GM18907 (cell line): ENCODE measurements around the gene LRGUK.
A peak's percentile ranks its signal among the peaks of the same experiment; 100 is the strongest.
"Not testable (repeated sequence)": the region's sequence is repeated elsewhere in the genome, so short reads cannot be mapped to it uniquely, and the experiment has no call there.

Experiments
- ATAC-seq: cut with Tn5 transposase; IDR thresholded peaks from one replicate; pipeline ENCODE4 v1.9.1; 2021; ENCODE audit warnings: mild to moderate bottlenecking, moderate library complexity; ENCODE audit not compliant: unreplicated experiment

Gene LRGUK

DNA sequence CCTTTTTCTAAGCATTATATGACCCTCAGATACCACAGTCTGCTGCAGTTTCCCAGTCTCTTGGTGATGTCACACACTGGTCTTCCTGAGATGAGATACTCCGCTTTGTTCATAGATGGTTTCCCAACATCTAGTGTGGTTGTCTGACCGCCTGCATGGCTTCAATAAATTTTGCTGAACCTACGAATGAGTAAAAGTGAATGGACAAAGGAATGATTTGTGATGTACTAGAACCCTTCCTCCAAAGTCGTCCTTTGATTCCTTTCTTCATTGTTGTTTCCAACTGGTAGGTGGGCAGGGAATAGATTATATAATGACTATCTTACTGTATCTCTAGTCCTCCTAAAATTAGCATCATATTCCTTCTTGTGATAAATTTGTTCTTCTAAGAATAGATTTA, 107.1 kb downstream of the LRGUK start:
- no peak for ATAC-seq

DNA sequence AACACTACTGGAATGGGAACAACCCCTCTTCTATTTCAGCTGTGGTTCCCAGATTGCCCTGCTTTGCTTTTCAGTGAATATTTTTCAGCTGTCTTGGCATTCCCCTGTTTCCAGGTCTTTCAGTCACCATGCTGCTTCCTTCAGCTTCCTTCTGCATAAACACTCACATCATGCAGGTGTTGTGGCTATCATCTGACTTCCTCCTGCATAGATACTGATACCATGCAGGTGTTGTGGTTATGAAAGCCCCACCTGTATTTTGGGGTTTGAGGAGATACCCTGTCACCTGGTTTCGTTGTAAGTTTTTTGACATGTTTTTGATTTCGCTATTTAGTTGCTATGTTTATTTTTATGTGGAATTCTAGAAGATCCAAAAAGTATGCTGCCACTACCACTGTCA, 118.1 kb downstream of the LRGUK start:
- no peak for ATAC-seq

DNA sequence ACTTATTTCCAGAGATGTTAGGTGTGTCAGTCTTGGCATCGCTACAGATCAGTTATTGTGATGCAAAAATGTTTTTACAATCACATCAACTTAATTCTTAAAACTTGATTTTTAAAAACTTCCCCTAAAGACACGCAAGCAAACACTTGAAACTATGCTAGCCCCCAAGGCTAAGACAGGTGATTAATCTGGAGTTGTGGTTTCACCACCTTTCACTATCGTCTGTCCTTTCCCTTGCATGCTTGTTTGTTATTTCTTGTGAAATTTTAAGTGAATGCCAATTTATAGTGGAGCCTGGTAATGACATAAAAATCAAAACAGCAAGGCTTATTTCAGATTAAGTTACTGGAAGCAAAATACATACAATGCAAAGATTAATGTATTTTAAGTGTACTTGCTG, 119.2 kb downstream of the LRGUK start:
- no peak for ATAC-seq

- no peak for ATAC-seq
These were observed 119.6 kb downstream of the LRGUK start for GRCh38 chr7:134246761-134247160.

- ATAC-seq = no peak
These were observed 121.1 kb downstream of the LRGUK start for GRCh38 chr7:134248196-134248595.

- ATAC-seq = no peak
These were observed 127.2 kb downstream of the LRGUK start for GRCh38 chr7:134254311-134254710.

DNA sequence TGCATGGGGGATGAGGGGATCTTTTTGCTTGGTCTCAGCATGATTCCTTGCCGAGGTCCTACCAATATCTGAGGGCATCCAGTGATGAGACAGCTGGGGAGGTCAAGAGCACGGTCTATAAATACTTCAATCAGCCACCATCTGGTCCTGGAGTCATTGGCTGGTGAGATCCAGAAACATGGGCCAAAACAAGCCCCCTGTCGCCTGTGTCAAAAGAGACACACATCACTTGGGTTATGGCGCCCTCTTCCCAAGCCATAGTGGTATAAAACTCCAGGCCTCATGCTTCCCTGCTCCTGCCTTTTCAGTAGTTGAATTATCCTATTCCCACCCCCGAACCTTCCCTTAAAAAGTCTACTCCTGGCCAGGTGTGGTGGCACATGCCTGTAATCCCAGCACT, 128.7 kb downstream of the LRGUK start:
- no peak for ATAC-seq

DNA sequence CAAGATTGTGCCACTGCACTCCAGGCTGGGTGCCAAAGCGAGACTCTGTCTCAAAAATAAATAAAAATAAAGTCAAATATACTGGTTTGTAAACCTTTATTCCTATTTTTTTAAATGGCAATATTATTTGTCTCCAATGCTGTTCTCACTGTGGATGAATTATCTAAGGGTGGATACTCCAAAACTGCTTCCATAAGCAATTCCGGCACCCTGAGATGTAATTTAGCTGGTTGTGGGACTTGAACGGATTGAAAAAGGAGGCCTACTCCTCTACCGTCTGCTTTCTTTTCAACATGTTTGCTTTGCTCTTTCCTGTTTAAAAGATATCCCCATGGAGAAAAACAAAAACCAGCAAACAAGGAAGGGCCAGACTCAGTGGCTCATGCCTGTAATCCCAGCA, 135.2 kb downstream of the LRGUK start:
- ATAC-seq = no peak

GRCh38 chr7:134276951-134277350, 149.8 kb downstream of the LRGUK start:
- no peak for ATAC-seq

- no peak for ATAC-seq
These were observed 151.5 kb downstream of the LRGUK start for GRCh38 chr7:134278502-134279153.

DNA sequence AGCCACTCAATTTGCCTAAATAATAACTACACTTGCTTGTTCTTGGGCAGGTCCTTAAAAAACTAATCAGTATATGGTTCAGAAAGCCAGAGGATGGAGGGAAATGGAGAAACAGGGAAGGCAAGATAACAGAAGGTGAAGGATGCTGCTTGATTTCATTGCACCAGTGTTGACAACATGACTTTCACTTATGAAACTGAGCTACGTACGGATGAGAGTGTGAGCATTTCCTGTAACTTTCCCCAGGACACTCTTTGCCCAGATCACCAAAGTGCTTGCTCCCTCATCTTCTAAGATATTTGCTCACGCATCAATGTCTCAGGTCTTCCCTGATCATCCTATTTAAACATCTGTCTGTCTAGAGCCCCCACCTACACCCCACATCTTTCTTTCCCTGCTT, 152.2 kb downstream of the LRGUK start:
- ATAC-seq = no peak

DNA sequence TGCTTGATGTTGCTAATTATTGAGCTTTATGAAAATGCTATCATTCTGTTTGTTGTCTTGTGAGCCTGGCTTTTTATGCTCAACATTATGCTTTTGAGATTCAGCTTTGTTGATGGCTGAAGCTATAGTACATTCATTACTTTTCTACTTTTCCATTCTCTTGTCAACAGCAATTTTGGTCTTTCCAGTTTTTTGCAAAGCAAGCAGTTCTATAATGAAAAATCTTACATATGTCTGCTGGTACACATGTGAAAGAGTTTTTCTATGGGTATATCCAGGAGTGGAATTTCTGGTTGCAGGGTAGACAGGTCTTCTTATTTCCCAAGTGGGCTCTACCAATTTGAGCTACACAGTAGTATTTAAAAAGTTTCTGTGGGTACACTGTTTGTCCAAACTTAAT, 152.8 kb downstream of the LRGUK start:
- no peak for ATAC-seq

DNA sequence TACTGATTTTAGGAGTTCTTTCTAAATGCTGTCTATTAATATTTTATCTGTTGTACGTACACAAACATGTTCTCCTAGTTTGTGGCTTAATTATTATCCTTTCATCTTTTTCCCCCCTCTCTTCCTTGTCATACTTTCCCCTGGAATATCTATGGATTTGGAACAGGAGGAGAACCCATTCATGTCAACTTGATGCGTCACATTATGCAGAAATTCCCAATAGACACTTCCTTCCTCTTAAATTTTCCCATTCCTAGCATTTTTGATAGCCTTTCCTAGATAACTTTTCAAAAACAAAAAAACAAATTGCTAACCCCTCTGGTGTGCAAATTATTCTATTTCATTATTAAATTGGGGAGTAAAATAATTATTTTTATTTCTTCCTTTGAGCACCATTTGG, 153.4 kb downstream of the LRGUK start:
- ATAC-seq = no peak

- ATAC-seq = no peak
These were observed 156.9 kb downstream of the LRGUK start for GRCh38 chr7:134284011-134284410.

GRCh38 chr7:134284952-134285351, 157.8 kb downstream of the LRGUK start:
- ATAC-seq = no peak

- no peak for ATAC-seq
These were observed 160.9 kb downstream of the LRGUK start for GRCh38 chr7:134287916-134288659.

GRCh38 chr7:134289423-134289822, 162.3 kb downstream of the LRGUK start:
- no peak for ATAC-seq

DNA sequence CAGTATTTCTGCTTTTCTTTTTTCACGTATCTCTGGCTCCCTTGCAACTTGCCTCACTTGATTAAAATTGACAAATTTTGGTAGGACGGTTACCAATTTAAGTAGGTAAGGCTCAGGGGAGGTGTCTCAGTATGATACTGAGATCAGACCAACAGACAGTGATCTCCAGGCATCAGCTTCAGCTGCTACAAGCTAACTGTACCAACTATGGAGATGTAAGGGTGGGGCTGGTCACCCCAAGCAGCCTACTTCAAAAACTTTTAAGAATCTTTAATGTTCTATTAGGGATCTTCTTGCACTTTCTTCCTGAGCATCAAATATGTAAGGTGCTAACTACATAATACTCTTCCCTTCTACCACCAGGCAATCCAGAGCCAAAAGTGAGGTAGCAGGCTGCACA, 162.7 kb downstream of the LRGUK start:
- ATAC-seq = no peak

DNA sequence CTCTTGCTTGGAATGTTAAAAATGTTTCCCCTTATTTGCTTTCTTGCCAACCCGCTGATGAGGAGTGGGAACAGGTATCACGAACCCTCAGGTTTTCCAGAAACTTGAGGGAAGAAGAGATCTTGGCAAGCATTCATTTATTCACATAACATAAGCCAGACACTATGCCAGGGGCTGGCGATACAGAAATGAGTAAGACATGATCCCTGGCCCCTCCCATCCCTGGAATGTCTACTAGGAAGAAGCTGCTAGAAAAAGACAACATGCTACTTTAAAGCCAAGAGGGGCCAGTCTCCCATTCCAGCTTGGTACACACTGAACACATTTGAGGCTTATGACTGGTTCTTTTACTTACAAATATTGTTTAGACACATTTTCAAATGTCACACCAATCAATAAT, 163.1 kb downstream of the LRGUK start:
- no peak for ATAC-seq

- peak; percentile 100 for ATAC-seq
These were observed 166.0 kb downstream of the LRGUK start for GRCh38 chr7:134293002-134293740.

DNA sequence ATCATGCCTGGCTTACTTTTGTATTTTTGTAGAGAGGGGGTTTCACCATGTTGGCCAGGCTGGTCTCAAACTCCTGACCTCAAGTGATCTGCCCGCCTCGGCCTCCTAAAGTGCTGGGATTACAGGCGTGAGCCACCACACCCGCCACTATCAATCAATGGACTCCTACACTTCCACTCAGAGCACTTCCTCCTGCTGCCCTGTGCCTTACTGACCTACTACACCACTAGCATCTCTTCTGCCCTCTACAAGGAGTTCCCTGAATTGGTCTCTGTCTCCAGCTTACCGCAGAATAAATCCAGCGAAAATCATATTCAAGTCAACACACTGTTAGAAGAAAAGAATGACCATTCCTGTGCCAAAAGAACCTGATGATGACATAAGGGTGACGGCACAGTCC, 168.8 kb downstream of the LRGUK start:
- not testable (repeated sequence) for ATAC-seq

DNA sequence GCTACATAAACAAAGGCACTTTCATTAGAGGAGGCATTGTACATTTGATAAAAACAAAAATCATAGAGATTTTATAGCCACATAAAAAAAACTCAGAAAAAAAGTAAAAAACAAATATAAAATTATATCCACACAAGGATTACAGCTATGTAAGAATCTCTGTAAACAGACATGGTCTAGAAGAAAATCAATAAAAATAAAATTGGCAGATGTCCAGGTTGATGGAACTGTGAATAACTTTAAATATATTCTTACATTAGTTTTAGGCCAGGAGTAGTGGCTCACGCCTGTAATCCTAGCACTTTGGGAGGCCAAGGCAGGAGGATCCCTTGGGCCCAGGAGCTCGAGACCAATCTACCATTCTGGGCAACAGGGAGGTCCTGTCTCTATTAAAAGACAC, 170.3 kb downstream of the LRGUK start:
- ATAC-seq = no peak
